Activated gamma-delta T cell (primary cell): Measurements from ENCODE around the gene TENM4.
"Not testable (repeated sequence)": the region's sequence is repeated elsewhere in the genome, so short reads cannot be mapped to it uniquely, and the experiment has no call there.

Experiments used
- DNase-seq: peaks from one replicate; lab custom pipeline; 2025; lab: John Stamatoyannopoulos, UW

The TENM4 gene

GRCh38 chr11:79244241-79244772 lies 196.5 kb downstream of the TENM4 start:
- no peak for DNase-seq

GRCh38 chr11:79243422-79244210 lies 197.2 kb downstream of the TENM4 start:
- no peak for DNase-seq

- DNase-seq: no peak
Observed at GRCh38 chr11:79242616-79243015, 198.2 kb downstream of the TENM4 start.

- no peak for DNase-seq
Observed at GRCh38 chr11:79241852-79242241, 199.0 kb downstream of the TENM4 start.

GRCh38 chr11:79241205-79241851 lies 199.5 kb downstream of the TENM4 start:
- no peak for DNase-seq

- no peak for DNase-seq
Observed at GRCh38 chr11:79237703-79238102, 203.1 kb downstream of the TENM4 start.

- no peak for DNase-seq
Observed at GRCh38 chr11:79237091-79237490, 203.7 kb downstream of the TENM4 start.

- DNase-seq: no peak
Observed at GRCh38 chr11:79236541-79236971, 204.3 kb downstream of the TENM4 start.

GRCh38 chr11:79235696-79236095 lies 205.1 kb downstream of the TENM4 start:
- no peak for DNase-seq

GRCh38 chr11:79232346-79232745 lies 208.5 kb downstream of the TENM4 start:
- no peak for DNase-seq

GRCh38 chr11:79229047-79229446 lies 211.8 kb downstream of the TENM4 start:
- no peak for DNase-seq

- DNase-seq: no peak
Observed at GRCh38 chr11:79227767-79228755, 212.8 kb downstream of the TENM4 start.

- no peak for DNase-seq
Observed at GRCh38 chr11:79227308-79227707, 213.5 kb downstream of the TENM4 start.

- no peak for DNase-seq
Observed at GRCh38 chr11:79226126-79226525, 214.7 kb downstream of the TENM4 start.

- DNase-seq: not testable (repeated sequence)
Observed at GRCh38 chr11:79222163-79222562, 218.7 kb downstream of the TENM4 start.

GRCh38 chr11:79221444-79222130 lies 219.2 kb downstream of the TENM4 start:
- DNase-seq: no peak

GRCh38 chr11:79220171-79220570 lies 220.7 kb downstream of the TENM4 start:
- no peak for DNase-seq

- no peak for DNase-seq
Observed at GRCh38 chr11:79219186-79220045, 221.4 kb downstream of the TENM4 start.

GRCh38 chr11:79212741-79213190 lies 228.1 kb downstream of the TENM4 start:
- DNase-seq: no peak

- DNase-seq: no peak
Observed at GRCh38 chr11:79209540-79210266, 231.1 kb downstream of the TENM4 start.
